Daoy (cell line): ENCODE results near the gene MCM9. TPM values are rescaled to one million over a fixed set of nuclear protein-coding genes. Genes with fewer than 3 reads are reported as not detected.

Experiments
- DNase-seq: peaks from one replicate; pipeline ENCODE4 v3.0.0-alpha.2; 2015; ENCODE audit warnings: low read depth
- total RNA-seq: library from RNA; depleted of rRNA; stranded (reverse); fragments of >200 nt; shearing (Covaris generic); gene quantifications from 2 replicates; pipeline ENCODE4 v1.2.3, GENCODE V29; 2014

The MCM9 gene
- total RNA-seq, 1 experiment from 2014 or later: 6.9 TPM

DNA sequence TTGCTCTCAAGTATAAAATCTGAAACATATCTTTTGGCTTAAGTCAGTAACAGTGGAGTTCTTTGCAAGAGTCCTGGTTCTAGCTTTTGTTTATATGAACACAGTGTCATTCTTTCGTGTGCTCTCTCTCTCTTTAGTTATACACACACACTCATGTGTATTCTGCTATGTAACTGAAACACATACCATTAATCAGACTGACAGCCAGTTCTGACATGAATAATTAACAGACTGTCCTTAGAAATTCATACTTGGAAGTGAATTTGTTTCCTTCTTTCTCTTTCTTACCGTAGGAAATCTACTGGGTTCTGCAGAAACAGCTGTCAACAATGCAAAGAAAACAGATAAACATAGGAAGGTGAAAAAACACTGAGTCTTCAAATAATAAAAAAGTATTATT is 2.5 kb downstream of the MCM9 start:
- DNase-seq: no peak

DNA sequence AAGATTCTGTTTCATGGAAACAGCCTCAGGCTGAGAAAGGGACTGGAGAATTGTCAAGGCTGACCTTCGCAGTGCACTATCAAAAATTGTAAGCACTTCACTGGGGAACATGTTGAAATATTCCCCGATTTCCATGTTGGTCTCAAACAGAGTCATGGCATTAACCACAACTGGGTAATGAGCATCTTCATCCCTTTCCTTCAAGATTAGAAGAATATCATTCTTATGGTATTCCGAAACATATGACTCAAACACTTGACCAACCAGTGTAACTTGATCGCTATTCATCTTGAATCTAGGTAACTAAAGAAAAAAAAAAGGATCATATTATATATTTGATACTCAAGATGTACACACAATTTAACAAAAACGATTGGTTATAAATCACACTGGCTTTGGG is 3.5 kb downstream of the MCM9 start:
- peak; percentile 10 for DNase-seq

DNA sequence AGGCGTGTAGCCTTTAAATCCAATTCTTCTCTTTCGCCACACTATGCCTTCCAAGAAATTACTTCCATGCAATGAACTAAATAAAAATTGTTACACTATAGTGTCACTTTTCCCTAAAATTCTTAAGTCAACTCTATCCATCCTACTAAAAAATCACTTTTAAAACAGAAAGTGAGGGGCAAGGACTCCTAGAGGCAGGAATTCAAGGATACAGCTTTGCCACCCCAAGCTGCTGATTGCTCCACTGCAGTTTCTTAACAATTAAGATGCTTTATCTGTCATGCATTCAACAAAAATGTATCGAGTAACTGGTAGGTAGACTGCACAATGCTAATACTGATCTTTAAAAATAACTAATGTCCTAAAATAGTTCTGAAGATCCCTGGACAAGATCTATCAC is 4.3 kb downstream of the MCM9 start:
- no peak for DNase-seq

DNA sequence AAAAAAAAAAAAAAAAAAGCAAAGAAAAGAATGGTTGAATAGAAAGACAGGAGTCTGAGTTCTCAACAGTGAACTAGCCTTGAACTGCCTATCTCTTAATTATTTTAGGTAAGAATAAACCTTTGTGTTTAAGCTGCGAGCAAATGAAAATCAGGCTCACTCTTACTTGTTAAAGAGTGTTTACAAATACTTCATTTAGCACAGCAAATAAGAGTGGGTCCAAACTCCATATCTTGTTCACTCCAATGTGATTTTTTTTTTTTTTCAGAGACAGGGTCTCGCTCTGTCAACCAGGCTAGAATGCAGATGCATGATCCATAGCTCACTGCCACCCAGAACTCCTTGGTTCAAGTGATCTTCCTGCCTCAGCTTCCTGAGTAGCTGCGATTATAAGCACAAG is 11.9 kb downstream of the MCM9 start:
- no peak for DNase-seq

DNA sequence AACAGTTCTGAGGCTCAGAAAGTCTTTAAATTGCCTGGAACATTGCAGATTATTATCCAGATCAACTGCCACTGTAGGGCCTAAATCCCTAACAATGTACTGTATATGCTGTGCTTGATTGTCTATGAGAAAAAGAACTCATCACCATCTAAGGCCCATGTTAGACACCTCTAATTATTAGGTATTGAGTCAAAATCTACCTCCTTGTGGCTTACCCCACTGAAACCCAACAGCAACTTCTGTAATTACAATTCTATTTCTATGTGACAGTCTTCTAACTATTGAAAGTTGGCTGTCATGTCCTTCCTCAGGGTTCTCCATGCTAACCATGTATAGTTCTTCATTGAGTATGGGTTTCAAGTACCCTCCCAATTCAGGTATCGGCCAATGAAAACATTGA is 13.9 kb downstream of the MCM9 start:
- no peak for DNase-seq

DNA sequence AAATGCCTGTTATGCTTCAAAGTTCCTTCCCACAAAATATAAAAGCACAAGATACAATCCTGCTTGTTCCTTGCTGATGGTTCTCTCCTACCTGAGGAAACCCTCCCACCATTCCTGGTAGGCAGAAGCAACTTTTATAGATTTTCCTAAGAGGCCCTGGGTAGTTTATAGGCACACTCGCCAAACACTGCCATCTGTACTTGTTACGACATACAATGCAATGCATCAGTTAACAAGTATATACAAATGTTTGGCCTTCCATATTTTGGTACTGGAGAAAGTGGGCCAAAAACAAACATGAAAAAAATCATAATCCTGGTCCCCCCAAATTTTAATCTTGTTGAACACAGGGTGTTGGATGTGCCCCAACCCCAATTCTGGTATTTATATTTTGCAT is 16.6 kb downstream of the MCM9 start:
- no peak for DNase-seq

DNA sequence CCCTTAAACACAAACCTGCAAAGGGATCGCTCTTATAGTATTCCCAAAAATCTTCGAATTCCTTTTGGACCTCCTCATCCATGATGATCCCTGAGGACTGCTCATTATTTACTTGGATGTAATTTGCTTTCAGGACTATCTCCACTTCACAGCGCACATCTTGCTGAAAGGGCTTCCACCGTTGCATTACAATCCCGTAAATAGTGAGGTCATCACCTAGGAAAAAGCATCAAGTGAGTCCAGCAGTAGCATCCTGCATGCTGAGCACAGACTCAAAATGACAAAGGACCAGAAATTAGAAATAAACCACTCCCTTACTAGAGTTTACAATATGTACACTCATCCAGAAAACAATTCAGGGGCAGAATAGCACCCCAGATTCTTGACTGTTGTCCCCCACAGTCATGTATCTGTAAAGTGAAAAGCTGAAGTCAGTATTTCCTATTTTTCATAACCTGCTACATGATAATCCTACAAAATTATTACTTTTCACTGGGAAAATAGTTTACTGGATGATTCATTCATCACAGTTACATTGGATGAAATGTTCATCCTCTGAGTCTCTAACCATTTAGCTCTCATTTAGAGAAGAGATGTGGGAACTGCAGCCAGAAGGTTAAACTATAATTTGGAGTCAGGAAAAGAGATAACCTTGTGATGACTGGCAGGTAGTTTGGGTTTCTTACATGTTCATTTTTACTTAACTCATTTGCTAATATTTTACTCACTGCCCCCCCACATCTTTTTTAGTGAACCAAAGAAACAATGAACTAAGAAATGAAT is 17.2 kb downstream of the MCM9 start:
- DNase-seq: no peak

DNA sequence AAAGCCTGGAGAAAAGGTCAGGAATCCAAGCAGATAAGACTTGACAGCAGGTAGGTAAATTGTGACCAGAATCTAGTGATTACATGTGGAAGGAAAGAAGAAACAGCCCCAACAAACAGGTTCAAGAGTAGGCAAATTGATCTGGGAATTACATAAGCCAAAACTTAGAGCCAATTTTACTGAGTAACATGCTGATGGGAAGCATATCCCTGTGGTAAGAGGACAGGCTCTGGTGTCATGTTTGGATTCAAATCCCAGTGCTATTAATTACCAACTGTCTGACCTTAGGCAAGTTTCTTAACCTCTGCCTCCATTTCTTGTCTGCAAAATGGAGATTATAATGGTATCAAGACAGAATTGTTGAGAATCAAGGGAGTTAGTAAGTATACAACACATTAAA is 20.4 kb downstream of the MCM9 start:
- DNase-seq: no peak

DNA sequence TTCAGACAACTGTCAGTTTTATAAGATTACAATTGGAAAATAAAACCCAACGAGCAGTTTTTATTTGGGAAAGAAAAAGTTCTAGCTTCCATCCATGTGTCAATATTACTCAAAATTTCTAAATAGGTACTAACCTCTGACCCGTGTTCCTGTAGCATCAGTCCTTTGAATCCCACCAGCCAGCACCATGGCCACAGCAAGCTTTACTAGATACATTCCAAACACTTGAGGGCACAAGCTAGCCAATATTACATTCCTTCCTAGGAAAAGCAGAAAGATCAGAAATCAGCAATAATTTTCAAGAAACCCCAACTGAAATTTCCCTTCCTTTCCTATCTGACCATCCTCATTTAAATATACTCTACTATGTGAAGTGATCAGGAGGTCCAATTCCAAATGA is 21.8 kb downstream of the MCM9 start:
- no peak for DNase-seq

DNA sequence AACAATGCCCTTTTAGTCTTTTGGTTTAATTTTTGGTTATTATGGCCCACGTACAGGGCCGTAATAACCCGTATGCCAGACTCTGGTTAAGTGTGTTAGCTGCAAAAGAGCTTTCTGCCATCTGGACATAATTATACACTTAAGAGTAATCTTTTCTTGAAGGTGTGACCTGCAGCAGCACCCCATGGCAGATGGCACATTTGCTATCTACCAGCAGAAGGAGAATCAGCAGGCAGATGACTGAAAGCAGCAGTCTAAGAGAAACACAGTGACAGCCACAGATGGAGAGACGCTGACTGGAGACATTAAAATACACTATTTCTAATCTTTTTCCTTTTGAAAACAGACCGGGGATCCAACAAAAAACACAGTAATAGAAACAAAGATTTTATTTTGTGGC is 22.3 kb downstream of the MCM9 start:
- DNase-seq: no peak

DNA sequence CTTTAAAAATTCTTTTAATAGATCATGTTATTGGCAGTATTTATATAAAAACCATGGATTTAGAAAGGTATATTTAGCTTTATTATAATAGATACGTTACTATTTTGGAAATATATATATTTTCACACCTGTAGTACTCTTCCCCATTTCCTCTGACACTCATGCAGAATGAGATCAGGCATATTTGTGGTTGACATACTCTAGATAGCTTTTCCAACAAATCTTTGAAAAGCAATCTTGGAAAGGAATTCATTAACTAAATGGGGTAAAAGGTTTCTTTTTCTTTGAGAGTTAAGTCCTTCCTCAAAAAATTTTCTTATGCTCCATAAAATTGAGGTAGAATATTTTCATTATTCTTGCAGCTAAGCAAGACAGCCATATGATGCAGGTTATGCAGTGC is 26.5 kb downstream of the MCM9 start:
- no peak for DNase-seq

DNA sequence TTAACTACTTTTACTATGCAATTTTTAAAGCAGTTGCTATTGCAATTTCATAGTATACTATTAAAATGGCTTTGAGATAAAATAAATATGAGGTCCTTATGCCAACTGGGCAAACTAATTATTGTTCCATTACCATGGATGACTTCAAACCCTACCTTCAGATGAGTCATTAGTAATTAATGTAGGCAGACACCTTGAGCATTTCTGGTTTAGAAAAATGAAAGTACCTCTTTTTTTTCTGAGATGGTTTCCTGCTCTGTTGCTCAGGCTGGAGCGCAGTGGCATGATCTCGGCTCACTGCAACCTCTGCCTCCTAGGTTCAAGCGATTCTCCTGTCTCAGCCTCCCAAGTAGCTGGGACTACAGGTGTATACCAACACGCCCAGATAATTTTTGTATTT is 29.1 kb downstream of the MCM9 start:
- DNase-seq: no peak

DNA sequence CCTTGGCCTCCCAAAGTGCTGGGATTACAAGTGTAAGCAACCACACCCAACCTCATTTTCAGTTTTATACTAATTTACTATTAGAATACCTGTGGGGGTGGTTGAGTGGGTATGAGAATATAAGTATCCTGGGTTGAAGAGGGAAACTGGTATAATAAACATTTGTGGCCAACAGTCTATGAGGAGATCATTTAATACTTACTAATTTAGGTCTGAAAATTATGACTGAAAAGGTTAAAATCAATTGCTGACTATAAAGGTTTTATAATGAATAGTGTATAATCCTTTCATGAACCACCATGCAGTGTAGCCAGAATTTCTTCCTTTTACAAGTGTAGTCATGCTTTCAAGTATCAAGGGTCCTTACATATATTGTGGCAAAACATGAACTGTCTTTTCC is 29.9 kb downstream of the MCM9 start:
- DNase-seq: no peak

DNA sequence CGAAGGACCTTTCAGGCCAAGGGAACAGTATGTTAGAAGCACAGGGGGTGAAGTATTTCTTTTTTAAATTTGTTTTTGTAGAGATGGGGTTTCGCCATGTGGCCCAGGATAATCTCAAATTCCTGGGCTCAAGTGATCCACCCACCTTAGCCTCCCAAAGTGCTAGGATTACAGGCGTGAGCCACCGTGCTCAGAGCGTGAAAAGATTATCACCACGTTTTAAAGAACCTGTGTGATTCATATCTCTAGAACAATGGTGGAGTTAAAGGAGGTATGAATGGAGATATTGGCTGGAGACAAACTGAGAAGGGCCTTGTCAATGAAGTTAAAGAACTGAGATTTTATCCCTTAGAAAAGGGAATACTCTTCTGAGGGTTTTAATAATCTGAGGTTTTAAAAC is 31.3 kb downstream of the MCM9 start:
- no peak for DNase-seq

DNA sequence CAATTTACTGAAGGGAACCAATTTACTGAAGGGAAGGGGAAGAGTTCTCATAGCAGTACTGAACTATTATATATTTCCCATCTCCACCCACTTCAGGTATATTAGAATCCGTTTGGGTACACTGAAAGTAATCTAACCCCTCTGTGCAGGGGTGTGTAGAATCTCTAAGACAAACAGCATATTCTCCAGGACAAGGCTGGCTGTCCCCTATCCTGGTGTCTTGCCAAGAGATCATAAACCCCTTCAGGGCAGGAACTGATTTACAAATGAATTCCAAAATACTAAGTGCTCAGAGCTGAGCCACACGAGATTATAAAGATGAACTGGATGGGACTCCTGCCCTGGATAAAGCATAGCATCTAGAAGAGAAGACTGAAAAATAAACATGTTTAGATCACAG is 31.8 kb downstream of the MCM9 start:
- DNase-seq: no peak

DNA sequence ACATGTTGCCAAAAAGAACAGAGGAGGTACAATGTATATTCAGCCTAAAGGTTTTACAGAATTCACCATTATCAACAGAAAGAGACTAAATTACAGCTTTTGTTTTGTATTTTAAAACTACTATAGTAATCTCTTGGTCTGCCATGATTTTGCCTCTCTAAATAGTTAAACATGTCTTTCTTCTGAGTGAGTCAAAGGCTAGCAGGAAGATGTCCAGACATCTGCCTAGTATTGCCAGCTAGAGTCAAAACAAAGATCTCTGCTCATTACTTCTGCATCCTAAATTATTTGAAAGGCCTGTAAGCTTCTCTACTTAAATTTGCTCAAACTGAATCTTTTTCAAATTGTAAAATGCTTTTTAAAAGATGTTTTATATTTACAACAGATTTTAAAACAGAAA is 32.2 kb downstream of the MCM9 start:
- DNase-seq: no peak

DNA sequence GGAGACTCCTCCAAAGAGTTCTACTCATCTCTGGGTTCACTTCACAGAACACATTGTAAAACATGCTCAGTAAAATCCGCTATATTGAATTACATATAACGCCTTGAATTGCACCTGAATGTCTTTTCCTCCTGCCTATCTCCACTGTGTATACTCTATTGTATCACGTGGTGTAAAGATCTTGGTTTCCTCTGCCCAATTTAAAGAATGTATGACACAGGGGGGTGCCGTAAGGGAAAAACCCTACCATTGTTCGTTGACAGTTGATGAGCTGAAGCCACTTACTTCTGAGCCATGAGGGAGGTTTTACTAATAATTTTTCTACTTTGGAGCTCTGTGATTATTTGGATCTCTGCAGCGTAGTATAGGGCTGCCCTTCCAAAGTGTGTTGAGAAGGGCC is 35.0 kb downstream of the MCM9 start:
- no peak for DNase-seq

DNA sequence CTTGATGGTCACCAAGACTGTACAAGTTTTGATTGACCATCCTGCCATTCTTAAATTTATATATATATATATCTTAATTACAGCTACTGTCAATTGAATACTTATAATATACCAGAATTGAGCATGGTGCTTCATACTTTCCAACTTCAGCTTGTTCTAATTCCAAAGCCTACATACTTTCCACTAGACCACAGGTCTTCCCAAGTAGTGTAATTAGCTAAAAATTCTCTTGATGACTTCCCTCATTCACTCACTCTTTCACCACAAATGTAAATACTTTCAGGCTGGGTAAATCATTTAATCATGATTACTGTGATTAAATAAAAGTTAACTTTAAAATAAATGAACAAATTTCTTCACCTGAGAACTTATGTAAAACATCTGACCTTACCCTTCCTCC is 37.6 kb downstream of the MCM9 start:
- DNase-seq: no peak

DNA sequence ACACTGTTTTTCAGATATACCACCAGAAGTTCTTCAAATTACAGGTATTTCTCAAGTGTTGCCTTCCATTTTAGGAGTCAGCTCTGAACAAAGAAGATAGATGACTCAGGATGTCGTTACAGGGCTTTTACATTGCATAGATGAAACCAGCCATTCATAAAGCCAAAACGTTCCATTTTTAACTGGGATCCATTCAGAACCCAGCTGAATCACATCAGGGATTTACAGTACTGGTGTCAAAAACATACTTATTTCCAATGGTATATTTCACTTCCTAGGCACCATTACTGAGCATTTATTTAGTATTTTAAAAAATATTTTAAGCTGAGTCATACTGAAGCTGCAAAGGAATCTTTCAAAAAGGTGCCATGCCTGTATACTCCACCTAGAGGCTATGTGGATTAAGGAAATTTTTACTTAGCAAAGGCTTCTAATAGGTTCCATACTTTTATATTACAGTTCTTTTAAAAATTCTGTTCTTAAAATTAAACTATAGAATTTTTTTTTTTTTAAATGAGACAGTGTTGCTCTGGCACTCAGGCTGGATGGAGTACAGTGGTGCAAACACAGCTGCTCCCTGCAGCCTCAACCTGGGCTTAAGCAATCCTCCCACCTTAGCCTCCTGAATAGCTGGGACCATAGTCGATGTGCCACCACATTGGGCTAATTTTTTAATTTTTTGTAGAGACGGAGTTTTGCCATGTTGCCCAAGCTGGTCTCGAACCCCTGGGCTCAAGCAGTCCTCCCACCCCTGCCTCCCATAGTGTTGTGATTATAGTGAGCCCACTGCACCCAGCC is 38.4 kb downstream of the MCM9 start:
- peak; percentile 62 for DNase-seq

DNA sequence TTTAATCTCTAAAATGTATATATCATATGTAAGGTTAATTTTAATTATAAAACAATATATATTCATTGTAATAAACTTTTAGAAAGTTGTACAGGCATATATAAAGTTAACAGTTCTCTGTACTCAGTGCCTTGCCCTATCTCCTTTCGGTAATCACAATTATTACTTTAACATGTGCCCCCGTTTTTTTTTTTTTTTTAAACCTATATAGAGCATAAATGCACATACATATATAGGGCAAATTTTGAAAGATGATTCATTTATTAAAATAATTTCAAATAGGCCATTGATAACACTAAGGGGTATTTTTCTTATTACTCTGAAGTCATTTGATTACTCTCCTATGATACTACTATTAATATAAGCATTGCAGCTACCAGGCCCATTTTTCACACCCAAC is 39.1 kb downstream of the MCM9 start:
- DNase-seq: no peak

DNA sequence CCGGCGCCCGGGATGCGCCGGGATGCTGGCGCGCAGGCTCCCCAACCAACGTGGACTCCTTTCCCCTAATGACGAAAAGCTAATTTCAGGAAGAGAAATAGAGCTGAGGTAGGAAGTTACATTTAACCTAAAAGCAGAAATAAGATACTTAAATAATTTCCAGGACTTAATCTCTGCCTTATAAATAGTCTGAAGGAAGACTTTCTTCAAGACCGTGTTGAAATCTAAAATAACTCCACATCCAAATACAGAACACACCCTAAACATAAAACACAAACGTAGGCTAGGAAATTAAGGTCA is 39.7 kb downstream of the MCM9 start:
- no peak for DNase-seq

DNA sequence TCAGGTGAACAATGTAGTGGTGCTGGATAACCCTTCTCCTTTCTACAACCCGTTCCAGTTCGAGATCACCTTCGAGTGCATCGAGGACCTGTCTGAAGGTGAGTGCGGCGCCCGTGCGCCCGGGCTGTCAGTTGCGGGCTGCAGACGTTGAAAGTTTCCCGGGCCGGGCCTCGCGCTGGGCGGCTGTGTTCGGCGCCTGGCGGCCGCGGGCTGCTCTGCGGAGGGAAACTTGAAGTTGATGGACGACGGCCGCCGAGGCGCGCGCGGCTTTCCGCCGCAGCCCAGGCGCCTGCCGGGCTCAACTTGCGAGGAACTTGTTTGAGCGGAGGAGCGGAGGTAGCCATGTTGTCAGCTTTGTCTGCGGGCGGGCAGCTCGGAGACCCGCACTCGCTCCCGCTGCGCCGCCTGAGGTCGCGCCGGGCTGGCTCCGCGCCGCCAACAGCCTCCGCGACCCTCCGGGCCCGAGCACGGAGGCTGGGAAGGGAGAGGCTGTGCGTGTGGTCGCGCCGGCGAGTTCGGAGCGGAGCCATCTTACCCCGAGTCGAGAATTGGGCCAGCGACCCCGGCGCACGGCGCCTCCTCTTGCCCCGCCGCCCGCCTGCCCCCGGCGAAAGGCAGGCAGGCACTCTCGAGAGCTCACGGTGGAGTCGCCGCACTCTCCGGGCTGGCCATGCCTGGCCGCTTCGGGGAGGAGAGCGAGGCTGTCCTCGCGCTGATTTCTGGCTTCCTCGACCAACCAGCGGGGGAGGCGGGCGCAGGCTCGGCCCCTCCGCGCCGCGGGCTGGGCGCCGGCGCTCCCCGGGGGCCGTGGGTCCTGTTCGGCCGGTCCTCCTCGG is 40.3 kb downstream of the MCM9 start:
- peak; percentile 68 for DNase-seq
